Measurements from ENCODE around the gene SMPX.

SMPX gene

DNA sequence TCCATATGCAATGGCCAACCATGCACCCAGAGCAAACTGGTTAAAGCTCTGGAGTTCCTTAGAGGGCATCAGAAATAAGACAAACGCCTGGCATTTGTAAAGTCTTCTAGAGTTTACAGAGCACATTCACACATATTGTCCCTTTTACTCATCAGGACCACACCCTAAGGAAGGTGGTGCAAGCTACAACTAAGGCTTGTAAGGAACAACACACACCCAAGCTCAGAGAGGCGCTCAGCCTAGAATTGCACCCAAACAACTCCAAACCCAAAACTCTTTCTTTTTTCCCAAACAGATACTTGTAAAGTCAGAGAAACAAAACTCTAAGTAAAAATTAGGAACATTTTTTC is 46.1 kb downstream of the SMPX start:
- no peak for DNase-seq (ENCODE audit: low spot score)

DNA sequence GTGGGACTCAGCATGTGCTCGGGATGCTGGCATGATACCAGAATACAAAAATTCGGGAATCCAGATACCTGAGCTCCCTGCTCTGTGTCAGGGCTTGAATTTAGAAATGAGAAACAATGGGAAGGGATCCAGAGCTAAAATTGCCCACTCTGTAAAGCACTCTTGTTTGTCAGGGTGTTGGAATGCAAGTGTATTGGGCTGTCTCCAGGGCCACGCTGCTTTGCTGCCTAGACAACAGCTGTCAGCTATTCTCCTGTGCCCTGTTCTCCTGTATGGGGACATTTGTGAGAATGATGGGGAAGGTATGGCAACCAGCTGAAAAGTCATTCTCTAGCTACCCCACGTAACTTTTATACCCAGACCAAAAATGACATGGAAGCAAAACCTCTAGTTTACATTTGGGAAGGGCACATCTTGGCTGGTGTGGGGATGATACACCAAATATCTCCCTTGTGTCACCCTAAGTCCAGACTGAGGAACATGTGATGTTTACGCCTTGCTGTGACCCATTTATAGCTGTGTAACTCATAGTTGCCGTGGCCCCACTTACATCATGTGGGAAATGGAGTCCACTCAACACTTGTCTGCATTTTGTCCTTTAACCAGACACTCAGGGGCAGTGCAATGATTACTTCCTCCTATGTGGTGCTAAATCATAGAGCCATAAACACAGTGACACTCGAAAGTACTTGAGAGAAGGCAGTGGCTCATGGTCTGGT is 46.6 kb downstream of the SMPX start:
- no peak for DNase-seq (ENCODE audit: low spot score)

DNA sequence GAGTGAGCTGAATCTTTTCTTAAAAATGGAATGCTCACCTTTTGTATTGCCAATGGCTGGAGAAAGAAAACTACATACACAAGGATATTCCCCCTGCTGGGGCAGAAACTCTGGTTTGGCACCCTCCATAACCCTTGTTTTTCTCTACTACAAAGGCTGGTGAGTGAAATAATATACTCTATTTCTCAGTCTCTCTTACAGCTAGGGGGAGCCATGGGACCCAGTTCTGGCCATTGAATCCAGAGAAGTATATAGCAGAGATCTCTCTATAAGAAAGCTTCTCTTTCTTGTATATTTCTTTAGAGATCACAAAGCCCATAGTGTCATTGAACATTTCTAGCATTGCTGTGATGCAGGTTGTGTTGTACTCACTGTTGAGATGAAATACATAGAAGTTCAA is 49.8 kb downstream of the SMPX start:
- no peak for DNase-seq (ENCODE audit: low spot score)

DNA sequence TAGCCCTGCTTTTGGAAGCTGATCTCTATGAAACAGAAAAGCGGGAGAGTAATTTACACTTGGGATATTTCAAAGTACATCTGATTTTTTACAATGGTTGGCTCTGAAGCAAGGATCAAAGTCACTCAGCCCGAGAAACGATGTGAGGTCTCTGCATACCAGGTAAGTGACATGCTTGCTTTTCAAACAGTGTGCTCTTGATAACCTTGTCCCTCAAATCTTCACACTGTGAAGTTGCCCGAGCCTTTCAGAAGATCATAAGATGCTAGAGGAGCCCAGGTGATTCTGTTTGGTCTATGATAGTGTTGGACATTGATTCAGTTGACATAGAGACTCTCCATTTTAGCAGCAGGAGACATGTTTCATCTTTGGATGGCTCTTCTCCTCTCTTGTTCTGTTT is 52.7 kb downstream of the SMPX start:
- DNase-seq (ENCODE audit: low spot score) = no peak

DNA sequence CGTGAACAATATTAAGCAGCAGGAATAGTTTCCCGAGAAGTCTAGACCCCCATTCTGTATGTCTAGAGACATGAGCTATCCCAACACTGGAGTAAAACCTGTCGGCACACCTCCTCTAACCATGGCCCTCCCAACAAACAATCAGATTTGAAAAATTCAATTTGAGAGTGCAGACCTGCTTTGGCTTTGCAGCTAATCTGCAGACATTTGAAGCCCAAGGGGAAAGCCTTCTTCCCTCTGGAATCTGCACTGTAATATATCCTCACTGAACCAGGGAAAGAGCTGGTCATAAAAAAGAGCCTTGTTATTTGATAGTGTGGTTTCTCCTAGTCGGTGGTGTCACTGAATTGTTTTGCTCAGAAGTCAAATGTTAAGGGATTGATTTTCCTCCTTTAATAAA is 55.2 kb downstream of the SMPX start:
- no peak for DNase-seq (ENCODE audit: low spot score)

- DNase-seq (ENCODE audit: low spot score) = no peak
These were observed 56.9 kb downstream of the SMPX start for GRCh38 chrX:21700967-21701366.

DNA sequence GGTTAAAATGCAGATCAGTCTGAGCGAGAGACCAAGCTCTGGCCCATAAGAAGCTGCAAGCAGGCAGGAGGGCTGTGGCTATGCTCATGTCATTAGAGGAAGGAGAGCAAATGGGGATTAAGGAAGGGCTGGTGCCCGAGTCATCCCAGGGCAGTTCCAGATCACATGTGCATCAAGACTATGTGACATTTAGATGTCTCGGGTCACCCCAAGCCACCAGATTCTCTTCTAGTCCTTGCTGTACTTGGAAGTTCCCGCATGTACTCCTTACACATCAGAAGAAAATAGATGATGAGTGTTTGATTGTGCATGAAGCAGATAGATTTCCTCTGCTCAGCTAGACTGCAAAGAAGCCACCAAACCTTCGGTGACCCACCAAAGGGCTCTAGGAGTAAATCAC is 57.6 kb downstream of the SMPX start:
- DNase-seq (ENCODE audit: low spot score) = no peak

GRCh38 chrX:21699136-21699535 is 58.8 kb downstream of the SMPX start:
- DNase-seq (ENCODE audit: low spot score) = no peak

DNA sequence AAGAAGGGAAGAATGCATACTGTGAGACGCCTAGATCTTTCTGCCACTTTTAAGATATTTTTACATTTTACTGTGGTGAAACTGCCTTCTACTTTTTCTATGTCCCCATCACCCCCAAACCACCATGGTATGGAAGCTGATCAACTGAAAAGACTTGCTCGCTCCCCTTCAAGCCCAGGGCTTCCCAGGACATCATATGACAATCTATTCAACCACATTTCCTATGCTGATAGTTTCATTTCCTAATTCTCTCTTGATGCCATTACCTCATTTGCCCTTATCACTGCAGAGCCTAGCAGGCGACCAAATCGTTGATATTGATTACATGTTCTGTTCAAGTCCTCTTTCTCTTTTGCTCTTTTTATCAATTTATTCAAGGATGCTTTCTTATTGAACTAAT is 59.6 kb downstream of the SMPX start:
- DNase-seq (ENCODE audit: low spot score) = no peak

DNA sequence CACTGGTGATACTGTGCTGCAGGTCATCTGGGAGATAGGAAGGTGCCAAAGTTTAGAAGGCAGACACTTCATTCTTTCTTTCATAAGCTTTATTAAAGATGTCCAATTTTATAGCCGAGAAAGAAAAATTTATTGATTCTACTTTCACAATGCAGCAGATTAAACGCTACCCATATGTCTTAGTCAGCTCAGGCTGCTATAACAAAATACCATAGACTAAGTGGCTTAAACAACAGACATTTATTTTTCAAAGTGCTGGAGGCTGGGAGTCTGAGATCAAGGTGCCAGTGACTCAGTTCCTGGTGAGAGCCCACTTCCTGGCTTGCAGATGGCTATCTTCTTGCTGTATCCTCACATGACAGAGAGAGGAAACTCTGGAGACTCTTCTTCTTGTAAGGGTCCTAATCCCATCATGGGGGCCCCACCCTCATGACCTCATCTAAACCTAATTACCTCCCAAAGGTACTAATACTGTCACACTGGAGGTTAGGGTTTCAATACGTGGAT is 66.4 kb downstream of the SMPX start:
- no peak for DNase-seq (ENCODE audit: low spot score)

- no peak for DNase-seq (ENCODE audit: low spot score)
These were observed 74.0 kb downstream of the SMPX start for GRCh38 chrX:21683941-21684340.

DNA sequence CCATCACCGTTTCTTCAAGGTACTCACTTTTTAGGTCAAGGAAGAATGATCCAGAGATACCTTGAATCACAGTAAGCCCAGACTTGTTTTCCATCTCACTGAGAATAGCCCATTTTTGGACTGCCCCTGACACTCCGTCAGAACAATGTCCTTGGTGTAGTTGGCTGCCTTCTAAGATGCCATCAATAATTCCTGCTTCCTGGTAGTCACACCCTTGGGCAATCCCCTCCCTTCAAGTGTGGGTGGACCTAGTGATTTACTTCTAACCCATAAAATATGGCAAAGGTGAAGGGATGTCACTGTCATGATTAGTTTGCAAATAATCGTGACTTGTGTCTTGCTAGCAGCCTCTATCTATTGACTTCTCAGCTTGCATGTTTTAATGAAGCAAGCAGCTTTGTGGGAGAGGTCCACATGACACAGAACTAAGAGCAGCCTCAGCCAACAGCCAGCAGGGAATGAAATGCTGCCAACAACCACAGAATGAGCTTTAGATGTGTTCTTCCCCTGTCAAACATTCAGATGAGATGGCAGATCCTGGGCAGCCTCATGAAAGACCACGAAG is 79.8 kb downstream of the SMPX start:
- DNase-seq (ENCODE audit: low spot score) = no peak

GRCh38 chrX:21675931-21676330 is 82.0 kb downstream of the SMPX start:
- DNase-seq (ENCODE audit: low spot score) = no peak

DNA sequence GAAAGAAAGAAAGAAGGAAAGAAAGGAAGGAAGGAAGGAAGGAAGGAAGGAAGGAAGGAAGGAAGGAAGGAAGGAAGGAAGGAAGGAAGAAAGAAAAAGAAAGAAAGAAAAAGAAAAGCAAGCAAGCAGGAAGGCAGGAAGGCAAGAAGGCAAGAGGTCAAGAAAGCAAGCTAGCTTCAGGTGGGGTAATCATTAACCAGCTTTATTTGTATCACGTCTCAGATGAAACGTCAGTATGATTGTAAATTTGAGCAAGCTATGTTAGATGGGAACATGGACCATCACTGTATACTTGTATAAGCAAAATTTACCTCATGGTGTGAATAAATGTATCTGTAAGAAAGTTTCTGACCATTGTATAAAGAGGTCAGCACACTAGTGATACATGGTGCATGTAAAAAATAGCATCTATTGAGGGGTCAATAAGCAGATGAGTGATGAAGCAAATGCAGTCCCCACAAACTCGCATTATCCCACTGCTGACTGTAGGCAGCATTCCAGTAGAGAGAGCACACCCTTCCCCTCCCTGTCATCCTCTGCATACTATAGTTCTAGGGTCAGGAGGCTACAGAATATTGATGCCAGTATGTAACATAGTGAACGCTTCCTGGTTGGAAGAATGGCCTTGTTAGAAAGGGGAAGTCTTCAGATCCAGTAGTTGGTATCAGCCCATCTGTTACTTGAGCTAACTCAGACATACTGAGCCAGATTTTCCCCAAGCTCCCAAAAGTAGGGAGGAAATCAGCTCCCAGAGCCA is 83.3 kb downstream of the SMPX start:
- DNase-seq (ENCODE audit: low spot score) = no peak

DNA sequence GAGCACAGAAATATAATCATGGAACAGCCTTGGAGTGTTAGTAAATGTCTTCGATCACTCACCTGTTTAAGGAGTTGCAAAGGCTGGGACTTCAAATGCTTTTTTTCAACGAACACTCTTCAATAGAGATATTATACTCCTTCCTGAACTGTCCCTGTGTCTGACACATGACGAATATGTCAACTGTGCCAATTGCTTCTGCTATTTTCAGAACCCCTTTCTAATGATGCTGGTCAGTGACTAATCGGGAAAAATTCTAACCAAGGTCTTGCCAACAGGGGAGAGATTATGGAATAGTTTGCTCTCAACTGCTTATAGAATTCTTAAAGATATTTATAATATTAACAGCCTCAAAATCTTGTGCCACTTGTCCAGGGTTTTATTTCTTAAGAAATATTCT is 91.2 kb downstream of the SMPX start:
- DNase-seq (ENCODE audit: low spot score) = no peak

DNA sequence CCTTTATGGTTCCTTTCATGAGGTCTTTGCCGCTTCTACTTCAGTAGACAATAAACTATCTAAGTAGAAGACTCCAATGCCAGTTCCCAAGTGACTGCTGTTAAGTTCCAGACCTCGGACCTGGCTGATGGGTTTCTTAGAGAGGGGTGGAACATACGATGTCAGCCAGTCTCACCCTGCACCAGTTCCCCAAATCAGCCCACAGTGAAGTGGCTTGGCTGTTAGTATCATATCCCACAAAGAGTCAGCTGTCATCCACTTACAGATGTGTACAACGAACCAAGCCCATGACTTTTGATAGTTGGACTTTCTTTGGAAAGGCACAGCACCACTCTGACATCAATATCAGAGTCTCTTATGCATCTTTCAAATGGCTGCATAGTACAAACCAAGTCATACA is 91.7 kb downstream of the SMPX start:
- DNase-seq (ENCODE audit: low spot score) = no peak

GRCh38 chrX:21662761-21663160 is 95.2 kb downstream of the SMPX start:
- DNase-seq (ENCODE audit: low spot score) = no peak

- no peak for DNase-seq (ENCODE audit: low spot score)
These were observed 96.6 kb downstream of the SMPX start for GRCh38 chrX:21661316-21661715.

DNA sequence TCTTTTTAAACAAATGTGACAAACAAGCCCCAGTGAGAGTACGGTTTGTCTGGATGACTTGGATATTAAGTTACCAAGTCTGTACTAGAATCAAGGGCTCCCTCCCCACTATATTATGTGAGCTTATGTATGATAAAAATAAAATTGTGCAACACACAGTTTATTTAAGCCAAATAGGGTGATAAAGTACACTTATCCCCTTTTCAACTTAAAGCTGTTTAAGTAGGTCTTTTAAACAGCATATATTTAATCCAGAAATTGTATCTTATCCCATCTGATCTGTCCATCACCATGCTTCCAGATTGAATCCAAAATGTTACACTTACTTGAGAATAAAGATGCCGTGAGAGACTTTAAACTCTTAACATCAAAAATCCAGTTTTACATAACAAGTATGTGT is 97.8 kb downstream of the SMPX start:
- no peak for DNase-seq (ENCODE audit: low spot score)

GRCh38 chrX:21659320-21659719 is 98.6 kb downstream of the SMPX start:
- DNase-seq (ENCODE audit: low spot score) = no peak

GRCh38 chrX:21658746-21659145 is 99.2 kb downstream of the SMPX start:
- no peak for DNase-seq (ENCODE audit: low spot score)

GRCh38 chrX:21658152-21658737 is 99.7 kb downstream of the SMPX start, which contains the start of gene KLHL34:
Gene KLHL34, minus strand, starts transcription at chrX:21658330. Its CDS starts 542 bp downstream, at chrX:21657788.
- no peak for DNase-seq (ENCODE audit: low spot score)
